GM08714 (cell line): ENCODE measurements around the gene HAUS8.
A peak's percentile ranks its signal among the peaks of the same experiment; 100 is the strongest.

ENCODE experiments used
- H3K4me3 ChIP-seq: fragments of 200-500 bp; sonication (Bioruptor generic); 2 replicates; pipeline ENCODE4 v1.5.1; 2014; ENCODE audit warnings: mild to moderate bottlenecking, low read length, inconsistent platforms
- ZNF274 ChIP-seq: IDR thresholded peaks from 2 replicates; pipeline ENCODE4 v1.6.1; 2012; ENCODE audit warnings: mild to moderate bottlenecking, low read depth, low read length

Gene HAUS8

DNA sequence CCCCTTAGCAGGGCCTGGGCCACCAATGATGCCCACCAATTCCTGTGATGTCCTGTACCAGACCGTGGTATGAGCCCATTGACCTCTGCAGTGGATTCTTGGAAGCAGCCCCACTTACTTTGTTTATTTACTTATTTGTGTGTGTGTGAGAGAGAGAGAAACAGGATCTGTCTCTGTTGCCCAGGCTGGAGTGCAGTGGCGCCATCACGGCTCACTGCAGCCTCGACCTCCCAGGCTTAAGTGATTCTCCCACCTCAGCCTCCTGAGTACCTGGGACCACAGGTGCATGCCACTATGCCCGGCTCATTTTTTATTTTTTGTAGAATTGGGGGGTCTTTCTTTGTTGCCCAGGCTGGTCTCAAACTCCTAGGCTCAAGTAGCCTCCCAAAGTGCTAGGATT lies 13.3 kb upstream of the HAUS8 start:
- H3K4me3 ChIP-seq: no peak overlapping the region
- TF ChIP-seq ZNF274: no peak

DNA sequence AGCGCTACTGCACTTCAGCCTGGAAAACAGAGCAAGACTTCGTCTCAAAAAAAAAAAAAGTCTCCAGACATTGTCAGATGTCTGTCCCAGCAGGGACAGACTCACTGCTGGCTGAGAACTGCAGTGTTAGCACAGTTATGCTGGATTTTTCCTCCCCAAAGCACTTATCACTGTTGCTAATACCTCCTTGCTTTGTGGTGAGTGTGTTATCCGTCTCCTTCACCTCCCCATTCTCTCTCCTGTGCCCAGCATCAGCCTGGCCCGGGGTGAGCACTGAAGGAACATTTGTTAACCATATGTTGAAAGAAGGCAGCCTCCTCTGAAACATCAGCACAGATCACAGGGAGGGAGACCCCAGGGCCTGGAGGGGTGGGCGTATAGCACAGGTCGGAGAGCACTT lies 11.6 kb upstream of the HAUS8 start:
- TF ChIP-seq ZNF274: no peak
- no peak overlapping the region for H3K4me3 ChIP-seq

GRCh38 chr19:17086120-17086519 lies 10.9 kb upstream of the HAUS8 start:
- H3K4me3 ChIP-seq: no peak overlapping the region
- TF ChIP-seq ZNF274: no peak

GRCh38 chr19:17081672-17082630 lies 6.7 kb upstream of the HAUS8 start:
- no peak overlapping the region; the same call in 1 of the 2 replicates for H3K4me3 ChIP-seq
- no peak for TF ChIP-seq ZNF274

- peak overlapping the region; percentile 41; the same call in 1 of the 2 replicates for H3K4me3 ChIP-seq
- TF ChIP-seq ZNF274: no peak
Observed at GRCh38 chr19:17080440-17080801, 5.2 kb upstream of the HAUS8 start.

- H3K4me3 ChIP-seq: peak overlapping the region; percentile 41; the same call in 1 of the 2 replicates
- TF ChIP-seq ZNF274: no peak
Observed at GRCh38 chr19:17079710-17080439, 4.6 kb upstream of the HAUS8 start.

DNA sequence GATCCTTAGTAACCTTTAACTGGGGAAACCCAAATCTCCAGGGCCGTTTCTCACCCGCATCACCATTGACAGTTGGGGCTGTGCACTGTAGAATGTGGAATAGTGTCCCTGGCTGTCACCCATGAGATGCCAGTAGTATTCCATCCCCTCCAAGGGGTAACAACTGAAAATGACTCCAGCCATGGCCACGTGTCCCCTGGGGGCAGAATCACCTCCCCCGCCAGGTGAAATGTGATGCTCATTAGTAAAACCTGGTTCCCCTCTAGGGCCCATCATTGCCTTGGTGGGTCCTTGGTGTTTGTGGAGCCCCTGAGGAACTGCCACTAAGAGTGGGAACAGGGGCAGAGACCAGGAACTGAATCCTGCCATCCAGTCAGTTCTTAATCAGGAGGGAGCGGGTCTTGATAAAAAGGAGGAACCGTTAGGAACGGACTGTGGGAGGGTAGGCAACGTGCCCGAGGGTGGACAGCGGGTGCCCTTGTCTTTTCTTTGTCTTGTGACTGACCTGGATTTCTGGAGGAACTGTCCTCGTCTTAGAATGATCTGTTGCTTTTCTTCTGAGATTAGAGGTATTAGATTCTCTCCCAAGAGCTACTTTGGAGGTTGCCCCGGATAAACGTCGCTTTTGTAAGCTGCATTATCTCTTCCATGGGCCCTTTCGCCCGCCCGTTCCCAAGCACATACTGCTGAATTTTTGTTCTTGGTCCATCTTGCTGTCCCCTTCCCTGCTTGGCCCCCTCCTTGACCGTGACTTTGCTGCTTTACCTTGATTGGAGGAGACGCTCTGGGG lies 3.9 kb upstream of the HAUS8 start:
- peak overlapping the region; percentile 41; the same call in 1 of the 2 replicates for H3K4me3 ChIP-seq
- no peak for TF ChIP-seq ZNF274

DNA sequence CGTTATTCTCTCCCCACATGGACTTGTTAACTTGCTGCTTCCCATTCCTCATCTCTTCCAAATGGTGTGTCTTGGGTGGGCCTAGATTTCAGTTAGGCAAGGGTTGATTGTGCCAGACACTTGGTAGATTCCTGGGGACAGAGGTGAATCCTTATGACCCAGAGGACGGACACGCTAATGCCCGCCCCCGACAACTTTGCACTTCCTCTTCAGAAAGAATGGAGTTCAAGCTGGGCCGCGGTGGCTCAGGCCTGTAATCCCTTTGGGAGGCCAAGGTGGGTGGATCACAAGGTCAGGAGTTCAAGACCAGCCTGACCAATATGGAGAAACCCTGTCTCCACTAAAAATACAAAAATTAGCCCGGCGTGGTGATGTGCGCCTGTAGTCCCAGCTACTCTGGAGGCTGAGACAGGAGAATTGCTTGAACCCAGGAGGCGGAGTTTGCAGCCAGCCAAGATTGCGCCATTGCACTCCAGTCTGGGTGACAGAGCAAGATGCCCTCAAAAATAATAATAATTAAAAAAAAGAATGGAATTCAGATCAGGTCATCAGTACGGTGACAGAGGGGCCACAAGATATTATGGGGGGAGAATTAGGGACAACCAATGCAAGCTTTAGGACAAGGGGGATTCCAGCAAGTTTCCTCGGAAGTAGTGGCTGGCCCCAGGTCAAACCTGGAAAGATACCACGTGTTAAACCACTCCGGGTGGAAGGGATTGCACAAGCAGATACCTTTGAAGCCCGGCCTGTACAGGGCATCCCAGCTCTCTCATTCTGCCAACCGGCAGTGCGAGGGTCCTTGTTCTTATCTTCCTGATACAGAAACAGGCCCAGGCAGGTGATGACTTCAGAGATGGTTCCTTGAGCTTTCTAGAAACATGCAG lies 3.0 kb upstream of the HAUS8 start:
- TF ChIP-seq ZNF274: no peak
- peak overlapping the region; percentile 41; the same call in 1 of the 2 replicates for H3K4me3 ChIP-seq

- H3K4me3 ChIP-seq: peak overlapping the region; percentile 80; the same call in 1 of the 2 replicates
Observed at GRCh38 chr19:17077447-17078028, 2.3 kb upstream of the HAUS8 start.

GRCh38 chr19:17076543-17076991 lies 1.3 kb upstream of the HAUS8 start:
- no peak for TF ChIP-seq ZNF274

More at GRCh38 chr19:17077447-17078028, 2.3 kb upstream of the HAUS8 start:
- TF ChIP-seq ZNF274: no peak

DNA sequence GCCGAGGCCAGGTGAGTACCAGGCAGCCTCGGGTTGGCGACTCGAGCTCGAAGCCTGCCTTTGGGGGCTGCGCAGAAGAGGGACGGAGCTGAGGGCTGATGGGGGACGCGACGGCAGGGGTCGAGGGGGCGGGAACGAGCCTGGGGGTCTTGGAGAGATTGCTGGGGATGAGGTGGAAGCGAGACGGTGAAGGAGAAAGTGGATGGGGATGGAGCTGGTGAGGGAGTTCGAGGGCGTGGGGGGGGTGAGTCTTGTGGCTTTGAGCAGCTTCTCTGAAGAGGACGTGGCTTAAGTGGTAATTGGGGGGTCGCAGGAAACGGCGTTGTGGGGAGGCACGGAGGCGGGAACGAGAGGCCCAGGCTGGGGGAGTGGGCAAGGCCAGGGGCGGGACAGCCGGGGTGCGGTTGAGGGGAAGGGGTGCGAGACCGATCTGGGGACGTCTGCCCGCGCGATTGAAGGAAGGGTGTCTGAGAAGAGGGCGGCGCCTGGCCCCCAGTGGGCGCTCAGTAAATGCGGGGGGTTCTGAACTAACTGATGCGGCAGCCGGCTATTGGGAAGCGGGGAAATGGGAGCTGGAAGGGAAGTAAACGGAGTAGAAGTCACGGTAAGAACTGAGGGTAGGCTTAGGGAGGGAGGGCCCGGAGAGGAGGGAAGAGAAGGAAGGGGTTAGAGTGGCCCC lies 751 bp upstream of the HAUS8 start:
- peak overlapping the region; percentile 80 for H3K4me3 ChIP-seq
- no peak for TF ChIP-seq ZNF274

More at GRCh38 chr19:17076543-17076991, 1.3 kb upstream of the HAUS8 start:
- peak overlapping the region; percentile 80 for H3K4me3 ChIP-seq

DNA sequence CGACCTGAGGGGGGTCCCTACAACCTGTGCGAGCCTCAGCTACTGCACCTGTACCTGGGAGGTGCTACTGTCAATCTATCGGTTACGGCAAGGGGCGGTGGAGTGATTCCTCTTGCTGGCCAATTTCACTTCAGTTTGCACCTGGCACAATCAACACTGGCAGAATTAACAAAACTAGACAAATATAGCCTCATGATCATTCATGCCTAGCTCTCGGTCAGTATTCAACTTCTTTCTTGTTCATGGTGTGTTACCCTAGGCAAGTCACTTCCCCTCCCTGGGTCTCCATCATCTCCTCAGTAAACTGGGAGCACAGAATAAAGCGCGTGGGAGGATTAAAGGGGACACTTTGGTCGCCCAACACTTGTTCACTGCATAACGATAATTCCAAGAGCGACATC lies 618 bp downstream of the HAUS8 start:
- H3K4me3 ChIP-seq: peak overlapping the region; percentile 93
- no peak for TF ChIP-seq ZNF274
